HCT116 (cell line): Measurements from ENCODE around the gene SPDYE16. TPM values are rescaled to one million over a fixed set of nuclear protein-coding genes. Genes with fewer than 3 reads are reported as not detected.
"Not testable (repeated sequence)": the region's sequence is repeated elsewhere in the genome, so short reads cannot be mapped to it uniquely, and the experiment has no call there.

Experiments
- ATAC-seq: fragments of 200-7000 bp; cut with Tn5 transposase; 2 replicates; pipeline ENCODE4 v1.9.1; 2020; ENCODE audit warnings: mild to moderate bottlenecking, moderate library complexity
- BruUV-seq: library from RNA; stranded (reverse); fragments of 400-500 nt; replicated peaks from 2 replicates; lab custom pipeline; 2021; lab: Mats Ljungman, UMichigan
- CTCF ChIA-PET: fragments of 300-600 bp; sonication (Branson Sonifier 250); formaldehyde crosslinking; loops from one replicate; lab custom pipeline; 2021; ENCODE audit warnings: antibody characterized with exemption; lab: Charles Lee
- POLR2A ChIA-PET: fragments of 300-600, 350-600 bp; sonication (Branson Sonifier 250); formaldehyde crosslinking; loops from one replicate; lab custom pipeline; 2021; ENCODE audit warnings: antibody characterized with exemption; lab: Charles Lee
- RAD21 ChIA-PET, 2 experiments: fragments of 300-600 bp; sonication (Branson Sonifier 250); formaldehyde crosslinking; loops; one replicate each; lab custom pipeline; 2023; ENCODE audit warnings: low total read pairs in 2 of 2; ENCODE audit not compliant: uncharacterized antibody in 2 of 2, unreplicated experiment in 2 of 2, low non-redundant PET in 1 of 2; lab: Charles Lee
- DNase-seq: peaks from one replicate; pipeline ENCODE4 v3.0.0-alpha.2; 2010; ENCODE audit warnings: low read depth, low spot score
- H2AFZ ChIP-seq: fragments of 200-600 bp; shearing (Covaris generic), sonication (generic); 2 replicates; pipeline ENCODE4 v1.6.1; 2017; ENCODE audit warnings: low read depth, mixed run types, mixed read lengths, antibody characterized with exemption, low read length; ENCODE audit not compliant: poor library complexity, severe bottlenecking
- H3K27ac ChIP-seq: 2 replicates; pipeline ENCODE4 v1.5.1; 2012; ENCODE audit warnings: low read depth, low read length
- H3K27me3 ChIP-seq: fragments of 200-600 bp; sonication (generic); 2 replicates; pipeline ENCODE4 v1.6.1; 2016; ENCODE audit warnings: mixed run types, low read length, mixed read lengths; ENCODE audit not compliant: insufficient read depth
- H3K36me3 ChIP-seq, 2 experiments: fragments of 200-500 bp in 1 of 2; fragments of 200-600 bp in 1 of 2; sonication (Bioruptor generic) in 1 of 2; sonication (generic) in 1 of 2; 2 replicates each; pipeline versions ENCODE4 v1.5.1 to v1.6.1; 2014 to 2016; ENCODE audit warnings: low read length in 2 of 2, inconsistent platforms in 1 of 2, mixed read lengths in 1 of 2, mixed run types in 1 of 2; ENCODE audit not compliant: insufficient read depth in 2 of 2, control insufficient read depth in 1 of 2
- H3K4me1 ChIP-seq, 2 experiments: fragments of 200-600 bp in 1 of 2; sonication (generic) in 1 of 2; 2 replicates each; pipeline versions ENCODE4 v1.5.1 to v1.6.1; 2012 to 2017; ENCODE audit warnings: low read length in 2 of 2, inconsistent platforms in 1 of 2, mild to moderate bottlenecking in 1 of 2, mixed read lengths in 1 of 2, mixed run types in 1 of 2, moderate library complexity in 1 of 2; ENCODE audit not compliant: insufficient read depth in 2 of 2, control insufficient read depth in 1 of 2
- H3K4me2 ChIP-seq: fragments of 200-600 bp; sonication (generic); 2 replicates; pipeline ENCODE4 v1.6.1; 2017; ENCODE audit warnings: mixed run types, low read length, mixed read lengths
- H3K4me3 ChIP-seq, 2 experiments: fragments of 200-600 bp in 1 of 2; sonication (generic) in 1 of 2; replicated peaks in 1 of 2; 2 replicates each; pipeline ENCODE4 v1.5.1; 2011 to 2016; ENCODE audit warnings: low read length in 2 of 2, control low read depth in 1 of 2, low read depth in 1 of 2, mild to moderate bottlenecking in 1 of 2, mixed read lengths in 1 of 2, mixed run types in 1 of 2
- H3K79me2 ChIP-seq: fragments of 200-600 bp; sonication (generic); 2 replicates; pipeline ENCODE4 v1.6.1; 2017; ENCODE audit warnings: mild to moderate bottlenecking, mixed run types, low read length, moderate library complexity, mixed read lengths; ENCODE audit not compliant: insufficient read depth
- H3K9ac ChIP-seq: fragments of 200-600 bp; sonication (generic); 2 replicates; pipeline ENCODE4 v1.6.1; 2016; ENCODE audit warnings: low read length, mixed read lengths
- H3K9me2 ChIP-seq: fragments of 200-600 bp; sonication (generic), shearing (Covaris generic); 2 replicates; pipeline ENCODE4 v1.6.1; 2017; ENCODE audit warnings: mixed run types, mild to moderate bottlenecking, moderate library complexity; ENCODE audit not compliant: insufficient read depth
- H3K9me3 ChIP-seq, 2 experiments: fragments of 200-500 bp in 1 of 2; fragments of 200-600 bp in 1 of 2; sonication (Bioruptor generic) in 1 of 2; sonication (generic) in 1 of 2; 2 replicates each; pipeline ENCODE4 v1.6.1; 2014 to 2017; ENCODE audit warnings: low read length in 2 of 2, mixed read lengths in 2 of 2, inconsistent platforms in 1 of 2, low read depth in 1 of 2, mild to moderate bottlenecking in 1 of 2, mixed run types in 1 of 2, moderate library complexity in 1 of 2; ENCODE audit not compliant: control insufficient read depth in 1 of 2, insufficient read depth in 1 of 2
- H4K20me1 ChIP-seq: fragments of 200-600 bp; sonication (generic), shearing (Covaris generic); 2 replicates; pipeline ENCODE4 v1.6.1; 2017; ENCODE audit warnings: mixed run types, mild to moderate bottlenecking, moderate library complexity; ENCODE audit not compliant: insufficient read depth
- EGR1 ChIP-seq: IDR thresholded peaks from 2 replicates; pipeline ENCODE4 v1.6.1; 2012; ENCODE audit warnings: low read depth
- ELF1 ChIP-seq: IDR thresholded peaks from 2 replicates; pipeline ENCODE4 v1.6.1; 2012; ENCODE audit warnings: low read depth, borderline replicate concordance
- MAX ChIP-seq: IDR thresholded peaks from 2 replicates; pipeline ENCODE4 v1.6.1; 2012
- POLR2A ChIP-seq: IDR thresholded peaks from 2 replicates; pipeline ENCODE4 v1.7.0; 2011; ENCODE audit warnings: borderline replicate concordance; ENCODE audit not compliant: insufficient read depth, insufficient read length; ENCODE audit errors: extremely low read depth
- POLR2AphosphoS5 ChIP-seq: IDR thresholded peaks from 2 replicates; pipeline ENCODE4 v1.6.1; 2011; ENCODE audit warnings: mild to moderate bottlenecking, low read depth, low read length, moderate library complexity
- SIN3A ChIP-seq: IDR thresholded peaks from 2 replicates; pipeline ENCODE4 v1.6.1; 2012; ENCODE audit warnings: low read depth
- SP1 ChIP-seq: IDR thresholded peaks from 2 replicates; pipeline ENCODE4 v1.6.1; 2012; ENCODE audit warnings: low read depth
- ZFX ChIP-seq: fragments of 450-650 bp; IDR thresholded peaks from 2 replicates; pipeline ENCODE4 v1.6.1; 2017
- intact Hi-C: fragments of 100-400 bp; cut with micrococcal nuclease; formaldehyde crosslinking; loops from 2 replicates; pipeline ENCODE4 v1.10.0; 2022
- total RNA-seq: library from RNA; stranded (reverse); gene quantifications from one replicate; pipeline ENCODE4 v1.2.1, GENCODE V29; 2021; ENCODE audit not compliant: unreplicated experiment

The SPDYE16 gene
- total RNA-seq, 1 experiment from 2014 or later, result not detected

- H3K9ac ChIP-seq, result peak overlapping the region; percentile 91
- POLR2A ChIA-PET, H3K4me1 ChIP-seq, RAD21 ChIA-PET: not testable (repeated sequence)
- peak; percentile 87 for DNase-seq
- TF ChIP-seq ZFX (peak; percentile 82), POLR2AphosphoS5 (peak; percentile 82), ELF1 (peak; percentile 39), EGR1 (peak; percentile 78), MAX (peak; percentile 83), SP1 (peak; percentile 32; the same call in 1 of the 2 replicates), POLR2A (peak; percentile 55), SIN3A (peak; percentile 53)
- TF ChIP-seq, all 23 proteins: peak for 8; not testable (repeated sequence) for 15
- H3K36me3 ChIP-seq, H2AFZ ChIP-seq, intact Hi-C loops, H3K9me3 ChIP-seq, H4K20me1 ChIP-seq, BruUV-seq, H3K9me2 ChIP-seq, H3K27me3 ChIP-seq, CTCF ChIA-PET: not testable (repeated sequence)
- H3K4me3 ChIP-seq, result peak overlapping the region; percentile 73
- H3K4me2 ChIP-seq, result peak overlapping the region; percentile 73
- H3K27ac ChIP-seq, result peak overlapping the region; percentile 87
- peaks cover 29% of the 10 kb centered on the region for H3K79me2 ChIP-seq
- ATAC-seq, result peak; percentile 99
Observed at GRCh38 chr7:76549025-76549854, 6.1 kb upstream of the SPDYE16 start.

- RAD21 ChIA-PET, H3K4me3 ChIP-seq, H2AFZ ChIP-seq, BruUV-seq, H4K20me1 ChIP-seq, POLR2A ChIA-PET, intact Hi-C loops, H3K9ac ChIP-seq, H3K79me2 ChIP-seq, H3K27me3 ChIP-seq, DNase-seq, H3K27ac ChIP-seq, H3K4me2 ChIP-seq, H3K9me3 ChIP-seq, H3K9me2 ChIP-seq, ATAC-seq, CTCF ChIA-PET, H3K36me3 ChIP-seq, H3K4me1 ChIP-seq: not testable (repeated sequence)
Observed at GRCh38 chr7:76531643-76532042, 11.5 kb downstream of the SPDYE16 start.

DNA sequence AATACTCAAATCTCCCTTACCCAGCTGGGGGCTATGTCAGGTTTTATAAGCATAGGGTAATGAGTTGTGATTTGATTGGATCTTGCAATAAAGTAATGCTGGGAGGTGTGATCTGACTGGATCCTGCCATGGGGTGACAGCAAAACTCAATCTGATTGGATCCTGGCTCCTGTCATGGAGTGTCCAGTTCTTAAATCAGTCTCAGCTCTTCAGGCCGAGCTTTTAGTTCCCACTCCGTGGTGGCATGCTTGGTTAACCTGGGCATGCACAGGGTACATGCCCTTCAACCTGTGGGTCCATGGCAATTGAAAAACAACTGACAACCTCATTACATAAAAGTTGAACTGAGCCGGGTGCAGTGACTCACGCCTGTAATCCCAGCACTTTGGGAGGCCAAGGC, 16.9 kb downstream of the SPDYE16 start:
- H4K20me1 ChIP-seq, H2AFZ ChIP-seq, RAD21 ChIA-PET, CTCF ChIA-PET, H3K79me2 ChIP-seq, H3K9ac ChIP-seq, POLR2A ChIA-PET, ATAC-seq, DNase-seq, H3K4me2 ChIP-seq, H3K27me3 ChIP-seq, intact Hi-C loops, BruUV-seq, H3K4me3 ChIP-seq, H3K36me3 ChIP-seq, H3K4me1 ChIP-seq, H3K27ac ChIP-seq, H3K9me2 ChIP-seq, H3K9me3 ChIP-seq: not testable (repeated sequence)

GRCh38 chr7:76516932-76517331, 26.2 kb downstream of the SPDYE16 start:
- H3K79me2 ChIP-seq, intact Hi-C loops, H3K9ac ChIP-seq, ATAC-seq, POLR2A ChIA-PET, BruUV-seq, RAD21 ChIA-PET, H4K20me1 ChIP-seq, H3K36me3 ChIP-seq, DNase-seq, H3K9me2 ChIP-seq, H3K4me2 ChIP-seq, H2AFZ ChIP-seq, H3K27ac ChIP-seq, CTCF ChIA-PET, H3K9me3 ChIP-seq, H3K27me3 ChIP-seq, H3K4me3 ChIP-seq: not testable (repeated sequence)
- H3K4me1 ChIP-seq, result peaks cover 9 to 15% of the 10 kb centered on the region in 2 experiments
